ENCODE data around the gene ADAMTS7. TPM values are rescaled to one million over a fixed set of nuclear protein-coding genes. Genes with fewer than 3 reads are reported as not detected.
"Not testable (repeated sequence)": the region's sequence is repeated elsewhere in the genome, so short reads cannot be mapped to it uniquely, and the experiment has no call there.

The ADAMTS7 gene
- total RNA-seq, 1 donor from 2014 or later, result 10.5 TPM

GRCh38 chr15:78726870-78727551 lies 84.3 kb downstream of the ADAMTS7 start:
- no peak for DNase-seq (ENCODE audit: low read depth)
- H3K4me3 ChIP-seq (ENCODE audit: low read depth, low read length), result no peak overlapping the region
- TF ChIP-seq, protein P1, sequence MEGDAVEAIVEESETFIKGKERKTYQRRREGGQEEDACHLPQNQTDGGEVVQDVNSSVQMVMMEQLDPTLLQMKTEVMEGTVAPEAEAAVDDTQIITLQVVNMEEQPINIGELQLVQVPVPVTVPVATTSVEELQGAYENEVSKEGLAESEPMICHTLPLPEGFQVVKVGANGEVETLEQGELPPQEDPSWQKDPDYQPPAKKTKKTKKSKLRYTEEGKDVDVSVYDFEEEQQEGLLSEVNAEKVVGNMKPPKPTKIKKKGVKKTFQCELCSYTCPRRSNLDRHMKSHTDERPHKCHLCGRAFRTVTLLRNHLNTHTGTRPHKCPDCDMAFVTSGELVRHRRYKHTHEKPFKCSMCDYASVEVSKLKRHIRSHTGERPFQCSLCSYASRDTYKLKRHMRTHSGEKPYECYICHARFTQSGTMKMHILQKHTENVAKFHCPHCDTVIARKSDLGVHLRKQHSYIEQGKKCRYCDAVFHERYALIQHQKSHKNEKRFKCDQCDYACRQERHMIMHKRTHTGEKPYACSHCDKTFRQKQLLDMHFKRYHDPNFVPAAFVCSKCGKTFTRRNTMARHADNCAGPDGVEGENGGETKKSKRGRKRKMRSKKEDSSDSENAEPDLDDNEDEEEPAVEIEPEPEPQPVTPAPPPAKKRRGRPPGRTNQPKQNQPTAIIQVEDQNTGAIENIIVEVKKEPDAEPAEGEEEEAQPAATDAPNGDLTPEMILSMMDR (conservative IDR thresholded peaks at IDR 0.05; ENCODE audit: low read depth, low read length), result no peak

- not testable (repeated sequence) for DNase-seq (ENCODE audit: low read depth); H3K4me3 ChIP-seq (ENCODE audit: low read depth, low read length)
Observed at GRCh38 chr15:78719819-78720450, 91.3 kb downstream of the ADAMTS7 start.

DNA sequence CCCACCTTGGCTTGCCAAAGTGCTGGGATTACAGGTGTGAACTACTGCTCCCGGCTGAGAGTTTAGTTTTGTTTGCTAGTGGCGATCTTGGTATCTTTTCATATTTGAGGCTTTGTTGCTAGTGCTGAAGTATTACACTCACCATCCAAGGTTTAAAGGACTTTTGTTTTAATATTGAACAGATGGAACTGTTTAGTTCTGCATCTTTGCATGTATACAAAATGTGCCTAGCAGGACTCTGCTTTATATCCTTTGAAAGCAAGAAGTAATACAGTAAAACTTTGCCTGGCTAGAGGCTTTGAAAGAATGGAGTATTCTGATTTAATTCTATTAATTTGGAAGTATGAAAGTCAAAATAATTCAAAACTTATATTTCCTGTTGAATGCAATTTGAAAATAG lies 92.4 kb downstream of the ADAMTS7 start:
- no peak overlapping the region for H3K4me3 ChIP-seq (ENCODE audit: low read depth, low read length)
- TF ChIP-seq, protein P1 (conservative IDR thresholded peaks at IDR 0.05; ENCODE audit: low read depth, low read length), result no peak
- DNase-seq (ENCODE audit: low read depth), result no peak

DNA sequence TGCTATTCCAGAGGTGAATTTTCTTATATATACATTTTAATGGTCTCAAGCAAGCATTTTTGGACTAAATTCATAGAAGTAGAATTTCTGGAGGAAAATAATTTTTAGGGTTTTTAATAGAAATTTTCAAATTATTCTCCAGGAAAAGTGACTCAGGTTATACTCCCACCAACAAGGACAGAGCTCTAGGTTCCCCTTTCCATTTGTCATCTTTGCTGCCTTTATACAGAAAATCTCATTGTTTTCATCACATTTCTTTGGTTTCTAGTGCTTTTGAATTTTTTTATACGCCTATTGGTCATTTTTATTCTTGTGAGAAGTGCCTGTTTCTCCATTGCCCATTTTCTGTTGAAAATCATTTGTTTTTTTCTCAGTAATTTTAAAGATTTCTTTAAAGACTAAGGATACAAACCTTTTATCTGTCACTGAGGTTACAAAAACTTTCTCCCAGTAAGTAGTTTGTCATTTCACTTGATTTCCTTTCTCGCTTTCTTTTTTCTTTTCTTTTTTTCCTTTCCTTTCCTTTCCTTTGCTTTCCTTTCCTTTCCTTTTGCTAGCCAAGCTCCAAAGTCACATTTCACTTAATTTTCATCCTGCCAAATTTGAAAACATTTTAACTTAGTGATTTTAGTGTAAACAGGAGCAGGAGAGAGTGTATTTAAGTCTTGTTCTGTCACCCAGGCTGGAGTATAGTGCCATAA lies 93.2 kb downstream of the ADAMTS7 start:
- TF ChIP-seq, protein P1 (conservative IDR thresholded peaks at IDR 0.05; ENCODE audit: low read depth, low read length), result no peak
- H3K4me3 ChIP-seq (ENCODE audit: low read depth, low read length), result no peak overlapping the region
- DNase-seq (ENCODE audit: low read depth), result no peak

DNA sequence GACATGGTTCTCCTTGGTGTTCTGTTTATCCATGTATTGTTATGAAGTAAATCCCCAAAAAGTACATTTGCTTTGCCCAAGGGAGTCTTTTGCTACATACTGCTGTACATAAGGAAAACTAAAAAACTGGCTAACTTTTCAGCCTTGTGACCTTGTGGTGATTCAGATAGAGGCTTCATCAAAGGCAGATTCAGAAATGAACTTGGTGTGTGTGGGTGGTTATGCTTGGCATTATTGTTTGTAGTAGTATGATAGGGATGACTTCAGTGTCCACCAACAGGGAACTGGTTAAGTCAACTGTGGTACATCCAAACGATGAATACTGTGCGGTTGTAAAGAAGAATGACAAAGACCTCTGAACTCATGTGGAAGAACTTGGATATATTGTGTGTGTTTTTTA lies 94.6 kb downstream of the ADAMTS7 start:
- H3K4me3 ChIP-seq (ENCODE audit: low read depth, low read length), result no peak overlapping the region
- DNase-seq (ENCODE audit: low read depth), result no peak
- TF ChIP-seq, protein P1 (conservative IDR thresholded peaks at IDR 0.05; ENCODE audit: low read depth, low read length), result no peak

GRCh38 chr15:78715930-78716329 lies 95.3 kb downstream of the ADAMTS7 start:
- no peak overlapping the region for H3K4me3 ChIP-seq (ENCODE audit: low read depth, low read length)

GRCh38 chr15:78715434-78715833 lies 95.8 kb downstream of the ADAMTS7 start:
- no peak overlapping the region for H3K4me3 ChIP-seq (ENCODE audit: low read depth, low read length)
- TF ChIP-seq, protein P1 (conservative IDR thresholded peaks at IDR 0.05; ENCODE audit: low read depth, low read length), result no peak
- no peak for DNase-seq (ENCODE audit: low read depth)

More at GRCh38 chr15:78715930-78716329, 95.3 kb downstream of the ADAMTS7 start:
- DNase-seq (ENCODE audit: low read depth), result peak; percentile 44
- TF ChIP-seq, protein P1 (conservative IDR thresholded peaks at IDR 0.05; ENCODE audit: low read depth, low read length), result no peak
